DOHH2 (cell line): ENCODE results near the gene IL2RA.

Source experiments
- H3F3A ChIP-seq: fragments of 200-600 bp; sonication (generic), shearing (Covaris generic); 2 replicates; pipeline ENCODE4 v1.6.0; 2016; ENCODE audit warnings: antibody characterized with exemption, mild to moderate bottlenecking; ENCODE audit not compliant: control insufficient read depth, insufficient read depth
- H3K27ac ChIP-seq: fragments of 200-600 bp; sonication (generic); 2 replicates; pipeline ENCODE4 v1.5.1; 2014; ENCODE audit warnings: low read depth, mild to moderate bottlenecking, low read length, moderate library complexity
- H3K27me3 ChIP-seq: fragments of 200-600 bp; sonication (generic); 2 replicates; pipeline ENCODE4 v1.6.1; 2014; ENCODE audit warnings: mild to moderate bottlenecking, low read length, mixed read lengths; ENCODE audit not compliant: control insufficient read depth
- H3K36me3 ChIP-seq: fragments of 200-600 bp; sonication (generic); 2 replicates; pipeline ENCODE4 v1.6.1; 2014; ENCODE audit warnings: mild to moderate bottlenecking, low read length, moderate library complexity, mixed read lengths; ENCODE audit not compliant: control insufficient read depth
- H3K4me1 ChIP-seq: fragments of 200-600 bp; sonication (generic); 2 replicates; pipeline ENCODE4 v1.6.1; 2014; ENCODE audit warnings: mild to moderate bottlenecking, low read length, mixed read lengths; ENCODE audit not compliant: control insufficient read depth
- H3K4me2 ChIP-seq: fragments of 200-600 bp; sonication (generic); 2 replicates; pipeline ENCODE4 v1.6.0; 2014; ENCODE audit warnings: mild to moderate bottlenecking, low read length, moderate library complexity
- H3K4me3 ChIP-seq: fragments of 200-600 bp; sonication (generic); 2 replicates; pipeline ENCODE4 v1.5.1; 2014; ENCODE audit warnings: mild to moderate bottlenecking, low read length, mixed read lengths
- H3K79me2 ChIP-seq: fragments of 200-600 bp; sonication (generic); 2 replicates; pipeline ENCODE4 v1.6.1; 2014; ENCODE audit warnings: mild to moderate bottlenecking, low read length, mixed read lengths; ENCODE audit not compliant: control insufficient read depth
- H3K9me2 ChIP-seq: fragments of 200-600 bp; sonication (generic); replicated peaks from 2 replicates; pipeline ENCODE4 v1.6.1; 2014; ENCODE audit warnings: mild to moderate bottlenecking, low read length, mixed read lengths; ENCODE audit not compliant: control insufficient read depth
- H3K9me3 ChIP-seq: fragments of 200-600 bp; sonication (generic); 2 replicates; pipeline ENCODE4 v1.6.1; 2014; ENCODE audit warnings: antibody characterized with exemption, low read length, mixed read lengths; ENCODE audit not compliant: control insufficient read depth, insufficient read depth
- H4K20me1 ChIP-seq: fragments of 200-600 bp; sonication (generic); 2 replicates; pipeline ENCODE4 v1.6.0; 2014; ENCODE audit warnings: low read depth, mild to moderate bottlenecking, antibody characterized with exemption, low read length, moderate library complexity; ENCODE audit not compliant: control insufficient read depth, insufficient read depth
- EZH2phosphoT487 ChIP-seq: fragments of 200-600 bp; sonication (generic); IDR thresholded peaks from 2 replicates; pipeline ENCODE4 v1.6.1; 2017; ENCODE audit warnings: borderline replicate concordance, mild to moderate bottlenecking, antibody characterized with exemption, low read length, moderate library complexity, mixed read lengths
- TF ChIP-seq, protein P1 (sequence below): fragments of 200-600 bp; sonication (generic); IDR thresholded peaks from one replicate; pipeline ENCODE4 v1.5.1; 2014; ENCODE audit warnings: antibody characterized with exemption, mild to moderate bottlenecking, low read depth, low read length; ENCODE audit not compliant: poor library complexity, severe bottlenecking

The IL2RA gene

GRCh38 chr10:6012121-6012905 is 49.9 kb downstream of the IL2RA start:
- H3K9me3 ChIP-seq: no peaks in the 10 kb centered on the region
- H3K4me2 ChIP-seq: no peak overlapping the region
- H4K20me1 ChIP-seq: no peaks in the 10 kb centered on the region
- no peaks in the 10 kb centered on the region for H3K9me2 ChIP-seq
- H3K27ac ChIP-seq: no peak overlapping the region
- H3K79me2 ChIP-seq: no peaks in the 10 kb centered on the region
- H3K36me3 ChIP-seq: no peaks in the 10 kb centered on the region
- H3K27me3 ChIP-seq: no peaks in the 10 kb centered on the region
- TF ChIP-seq, protein P1, sequence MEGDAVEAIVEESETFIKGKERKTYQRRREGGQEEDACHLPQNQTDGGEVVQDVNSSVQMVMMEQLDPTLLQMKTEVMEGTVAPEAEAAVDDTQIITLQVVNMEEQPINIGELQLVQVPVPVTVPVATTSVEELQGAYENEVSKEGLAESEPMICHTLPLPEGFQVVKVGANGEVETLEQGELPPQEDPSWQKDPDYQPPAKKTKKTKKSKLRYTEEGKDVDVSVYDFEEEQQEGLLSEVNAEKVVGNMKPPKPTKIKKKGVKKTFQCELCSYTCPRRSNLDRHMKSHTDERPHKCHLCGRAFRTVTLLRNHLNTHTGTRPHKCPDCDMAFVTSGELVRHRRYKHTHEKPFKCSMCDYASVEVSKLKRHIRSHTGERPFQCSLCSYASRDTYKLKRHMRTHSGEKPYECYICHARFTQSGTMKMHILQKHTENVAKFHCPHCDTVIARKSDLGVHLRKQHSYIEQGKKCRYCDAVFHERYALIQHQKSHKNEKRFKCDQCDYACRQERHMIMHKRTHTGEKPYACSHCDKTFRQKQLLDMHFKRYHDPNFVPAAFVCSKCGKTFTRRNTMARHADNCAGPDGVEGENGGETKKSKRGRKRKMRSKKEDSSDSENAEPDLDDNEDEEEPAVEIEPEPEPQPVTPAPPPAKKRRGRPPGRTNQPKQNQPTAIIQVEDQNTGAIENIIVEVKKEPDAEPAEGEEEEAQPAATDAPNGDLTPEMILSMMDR: no peak
- no peak for TF ChIP-seq EZH2phosphoT487
- no peak overlapping the region for H3K4me3 ChIP-seq
- H3F3A ChIP-seq: no peaks in the 10 kb centered on the region
- H3K4me1 ChIP-seq: peaks cover 14% of the 10 kb centered on the region

DNA sequence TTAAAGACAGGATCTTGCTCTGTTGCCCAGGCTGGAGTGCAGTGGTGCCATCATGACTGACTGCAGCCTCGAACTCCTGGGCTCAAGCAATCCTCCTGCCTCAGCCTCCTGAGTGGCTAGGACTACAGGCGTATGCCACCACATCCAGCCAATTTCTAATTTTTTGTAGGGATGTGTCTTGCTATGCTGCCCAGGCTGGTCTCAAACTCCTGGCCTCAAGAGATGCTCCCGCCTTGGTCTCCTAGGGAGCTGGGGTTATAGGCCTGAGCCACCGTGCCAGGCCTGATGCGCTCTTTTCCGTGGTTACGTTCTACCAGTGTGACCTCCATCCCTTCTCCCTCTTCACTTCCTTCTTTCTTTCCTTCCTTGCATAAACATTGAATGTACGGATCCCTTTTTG is 50.6 kb downstream of the IL2RA start:
- TF ChIP-seq EZH2phosphoT487: no peak
- TF ChIP-seq, protein P1: no peak
- Histone ChIP-seq H3K4me2 (no peak overlapping the region), H3K9me3 (no peaks in the 10 kb centered on the region), H3K27ac (no peak overlapping the region), H4K20me1 (no peaks in the 10 kb centered on the region), H3K79me2 (no peaks in the 10 kb centered on the region), H3K36me3 (no peaks in the 10 kb centered on the region), H3K27me3 (0 out of 2 replicates have a peak, but pooled peaks cover 4% of the 10 kb centered on the region), H3F3A (no peaks in the 10 kb centered on the region), H3K4me1 (peaks cover 14% of the 10 kb centered on the region), H3K9me2 (no peaks in the 10 kb centered on the region), H3K4me3 (no peak overlapping the region)

GRCh38 chr10:6010569-6010968 is 51.6 kb downstream of the IL2RA start:
- Histone ChIP-seq H3K9me2 (no peaks in the 10 kb centered on the region), H3K79me2 (no peaks in the 10 kb centered on the region), H3K4me3 (no peak overlapping the region), H3K4me2 (no peak overlapping the region), H3K9me3 (no peaks in the 10 kb centered on the region), H3K27ac (no peak overlapping the region), H3K27me3 (0 out of 2 replicates have a peak, but pooled peaks cover 4% of the 10 kb centered on the region), H3K36me3 (no peaks in the 10 kb centered on the region), H3K4me1 (peaks cover 14% of the 10 kb centered on the region), H4K20me1 (no peaks in the 10 kb centered on the region), H3F3A (no peaks in the 10 kb centered on the region)
- TF ChIP-seq, protein P1: no peak
- TF ChIP-seq EZH2phosphoT487: no peak
